Measurements from ENCODE around the gene ANKRD27.
"Not testable (repeated sequence)": the region's sequence is repeated elsewhere in the genome, so short reads cannot be mapped to it uniquely, and the experiment has no call there.

The ANKRD27 gene

DNA sequence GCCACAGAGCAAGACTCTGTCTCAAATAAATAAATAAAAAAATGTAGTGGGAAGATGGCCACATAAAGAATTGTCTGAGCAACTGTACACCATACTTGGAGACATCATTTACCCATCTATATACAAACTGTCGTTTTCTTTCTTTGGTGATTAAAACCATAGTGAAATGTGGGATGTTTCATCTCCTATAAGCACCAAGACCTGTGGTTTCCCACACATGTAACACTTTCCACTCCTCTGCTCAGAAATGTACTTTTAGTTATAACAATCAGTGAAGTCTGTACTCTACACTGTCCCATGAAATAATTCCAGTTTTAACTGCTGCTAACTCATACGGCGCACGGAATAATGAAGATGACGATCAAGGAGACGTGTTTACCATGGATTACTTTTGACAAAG is 75.7 kb downstream of the ANKRD27 start:
- DNase-seq: no peak

DNA sequence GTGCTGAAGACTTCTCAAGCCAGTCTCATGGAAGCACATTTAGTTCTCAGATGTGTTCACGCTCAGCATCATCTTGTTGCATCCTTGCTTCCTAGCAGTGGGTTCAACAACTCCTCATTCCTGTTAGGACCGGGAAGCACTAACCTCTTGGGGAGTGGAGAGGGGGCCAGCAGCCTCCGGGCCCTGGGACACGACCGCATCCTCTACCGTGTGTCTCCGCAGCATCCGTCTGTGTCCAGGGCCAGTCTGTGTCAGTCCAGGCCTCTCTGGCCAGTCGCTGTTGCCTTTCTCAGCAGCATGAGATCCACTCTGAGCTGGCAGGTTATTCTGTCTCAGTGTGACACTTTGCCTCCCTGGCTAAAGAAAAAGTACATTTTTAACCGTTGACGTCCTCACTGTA is 77.0 kb downstream of the ANKRD27 start:
- no peak for DNase-seq

DNA sequence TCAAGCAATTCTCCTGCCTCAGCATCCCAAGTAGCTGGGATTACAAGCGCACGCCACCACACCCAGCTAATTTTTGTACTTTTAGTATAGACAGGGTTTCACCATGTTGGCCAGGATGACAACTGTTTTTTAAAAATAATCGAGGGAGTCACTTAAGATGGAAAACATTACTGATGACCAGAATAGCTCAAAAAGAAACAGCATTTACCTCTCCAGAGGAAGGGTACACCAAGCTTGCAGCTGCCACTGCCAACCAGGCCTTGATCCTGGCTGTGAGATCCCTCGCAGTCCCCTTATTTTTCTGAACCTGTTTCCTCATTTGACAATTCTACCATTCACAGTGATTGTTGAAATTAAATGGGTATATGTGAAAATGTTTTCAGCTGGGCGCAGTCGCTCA is 79.5 kb downstream of the ANKRD27 start:
- no peak for DNase-seq

DNA sequence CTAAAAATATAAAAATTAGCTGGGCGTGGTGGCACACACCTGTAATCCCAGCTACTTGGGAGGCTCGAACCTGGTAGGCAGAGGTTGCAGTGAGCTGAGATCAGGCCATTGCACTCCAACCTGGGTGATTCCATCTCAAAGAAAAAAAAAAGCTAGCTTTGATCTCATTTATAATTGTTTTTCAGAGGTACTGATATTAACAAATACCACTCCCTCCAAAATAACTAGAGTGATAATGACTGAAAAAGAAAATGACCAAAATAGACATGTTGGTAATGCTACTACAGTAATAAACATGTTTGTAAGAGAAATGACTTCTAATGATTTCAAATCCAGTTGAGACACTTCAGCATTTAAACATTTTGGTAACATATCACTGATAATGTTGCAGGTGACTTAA is 81.0 kb downstream of the ANKRD27 start:
- no peak for DNase-seq

DNA sequence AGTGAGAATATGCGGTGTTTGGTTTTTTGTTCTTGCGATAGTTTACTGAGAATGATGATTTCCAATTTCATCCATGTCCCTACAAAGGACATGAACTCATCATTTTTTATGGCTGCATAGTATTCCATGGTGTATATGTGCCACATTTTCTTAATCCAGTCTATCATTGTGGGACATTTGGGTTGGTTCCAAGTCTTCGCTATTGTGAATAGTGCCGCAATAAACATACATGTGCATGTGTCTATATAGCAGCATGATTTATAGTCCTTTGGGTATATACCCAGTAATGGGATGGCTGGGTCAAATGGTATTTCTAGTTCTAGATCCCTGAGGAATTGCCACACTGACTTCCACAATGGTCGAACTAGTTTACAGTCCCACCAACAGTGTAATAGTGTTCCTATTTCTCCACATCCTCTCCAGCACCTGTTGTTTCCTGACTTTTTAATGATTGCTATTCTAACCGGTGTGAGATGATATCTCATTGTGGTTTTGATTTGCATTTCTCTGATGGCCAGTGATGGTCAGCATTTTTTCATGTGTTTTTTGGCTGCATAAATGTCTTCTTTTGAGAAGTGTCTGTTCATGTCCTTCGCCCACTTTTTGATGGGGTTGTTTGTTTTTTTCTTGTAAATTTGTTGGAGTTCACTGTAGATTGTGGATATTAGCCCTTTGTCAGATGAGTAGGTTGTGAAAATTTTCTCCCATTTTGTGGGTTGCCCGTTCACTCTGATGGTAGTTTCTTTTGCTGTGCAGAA is 87.1 kb downstream of the ANKRD27 start:
- not testable (repeated sequence) for DNase-seq

DNA sequence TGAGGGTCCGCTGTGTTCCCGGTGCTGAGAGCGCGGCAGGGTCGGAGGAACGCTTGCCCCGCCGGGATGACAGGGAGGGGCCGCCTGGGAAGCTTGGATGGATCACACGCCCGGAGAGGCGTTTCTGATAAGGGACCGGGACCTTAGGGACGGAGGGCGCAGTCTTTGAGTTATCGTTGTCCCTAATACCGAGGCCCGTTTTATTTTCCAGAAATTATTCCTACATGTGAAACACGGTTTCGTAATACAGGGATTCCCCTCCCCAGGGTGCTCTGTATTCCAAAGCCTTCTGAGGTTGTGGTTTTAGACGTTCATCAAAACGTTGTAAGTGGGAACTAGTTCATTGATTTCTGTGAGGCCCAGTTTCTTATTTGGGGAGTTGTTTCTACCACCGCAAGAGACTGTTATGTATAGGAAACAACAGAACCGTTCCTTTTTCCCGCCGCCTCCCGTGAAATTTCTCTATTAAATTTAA is 93.2 kb downstream of the ANKRD27 start:
- peak; percentile 17 to 46 (median 37) for DNase-seq

DNA sequence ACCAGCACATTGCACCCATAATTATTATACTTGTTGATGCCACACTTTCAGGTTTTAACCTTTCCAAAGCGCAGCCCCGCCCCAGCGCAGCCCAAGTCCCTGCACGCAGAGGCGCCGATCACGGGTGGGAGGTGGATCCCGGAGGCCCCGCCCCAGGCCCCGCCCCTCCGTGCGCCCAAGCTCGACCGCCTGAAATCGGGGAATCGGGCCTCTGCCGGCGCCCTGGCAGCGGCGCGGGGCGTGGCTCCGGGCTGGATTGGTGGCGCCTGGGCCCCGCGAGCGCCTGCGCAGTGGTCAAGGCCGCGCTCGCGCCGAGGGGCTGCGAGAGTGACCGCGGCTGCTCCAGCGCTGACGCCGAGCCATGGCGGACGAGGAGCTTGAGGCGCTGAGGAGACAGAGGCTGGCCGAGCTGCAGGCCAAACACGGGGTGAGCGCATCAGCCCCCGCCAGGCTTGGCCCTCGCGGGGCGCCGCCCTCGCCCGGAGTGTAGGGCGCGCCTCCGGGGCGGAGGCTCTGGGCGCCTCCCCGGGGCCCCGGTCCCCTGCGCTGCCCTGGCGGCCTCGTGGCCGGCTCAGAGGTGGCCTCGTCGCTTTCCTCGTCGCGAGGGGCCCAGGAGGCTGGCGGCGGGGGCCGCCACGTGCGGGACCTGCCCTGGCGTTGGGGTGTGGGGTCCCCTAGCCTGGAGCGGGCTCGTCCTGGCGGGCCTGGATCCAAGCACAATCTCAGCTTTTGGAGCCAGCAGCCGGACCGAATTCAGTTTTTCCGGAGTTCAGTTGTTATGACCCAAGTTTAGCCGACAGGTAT is 93.9 kb downstream of the ANKRD27 start, which contains the start of gene PDCD5:
Gene PDCD5 (plus strand): TSS at position 290 of the 804 bp plus-strand sequence. CDS start 72 bp downstream, at position 362.
- peak; percentile 96 to 99 (median 98) for DNase-seq

DNA sequence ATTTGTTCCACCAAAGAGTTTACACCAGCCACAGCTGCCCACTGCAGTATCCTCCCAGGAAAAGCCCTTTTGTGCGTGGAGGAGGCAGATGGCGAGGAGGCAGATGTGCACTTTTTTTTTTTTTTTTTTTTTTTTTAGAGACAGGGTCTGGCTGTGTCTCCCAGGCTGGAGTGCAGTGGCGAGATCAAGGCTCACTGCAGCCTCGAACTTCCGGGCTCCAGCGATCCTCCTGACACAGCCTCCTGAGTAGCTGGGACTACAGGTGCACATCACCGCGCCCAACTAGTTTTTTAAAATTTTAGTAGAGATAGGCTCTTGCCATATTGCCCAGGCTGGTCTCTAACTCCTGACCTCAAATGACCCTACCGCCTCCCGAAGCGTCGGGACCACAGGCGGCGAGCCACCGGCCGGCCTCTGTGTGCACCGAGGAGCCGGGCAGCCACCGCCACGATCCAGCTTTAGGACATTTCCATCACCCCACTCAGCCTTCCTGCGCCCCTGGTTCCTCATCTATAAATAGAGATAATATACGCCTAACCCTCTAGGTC is 94.6 kb downstream of the ANKRD27 start:
- DNase-seq: no peak

DNA sequence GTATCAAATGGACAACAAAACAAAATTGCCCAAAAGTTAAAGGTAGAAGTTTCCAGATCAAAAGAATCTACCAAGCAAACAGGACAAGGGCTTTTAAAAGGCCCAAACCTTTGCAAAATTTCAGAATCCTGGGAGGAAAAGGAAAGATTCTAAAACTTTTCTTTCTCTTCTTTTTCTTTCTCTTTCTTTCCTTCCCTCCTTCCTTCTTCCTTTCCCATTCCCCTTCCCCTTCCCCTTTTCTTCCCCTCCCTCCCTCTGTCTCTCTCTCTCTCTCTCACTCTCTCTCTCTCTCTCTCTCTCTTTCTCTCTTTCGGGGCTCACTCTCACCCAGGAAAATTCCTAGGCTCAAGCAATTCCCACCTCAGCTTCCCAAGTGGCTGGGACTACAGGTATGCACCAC is 98.2 kb downstream of the ANKRD27 start:
- no peak for DNase-seq

DNA sequence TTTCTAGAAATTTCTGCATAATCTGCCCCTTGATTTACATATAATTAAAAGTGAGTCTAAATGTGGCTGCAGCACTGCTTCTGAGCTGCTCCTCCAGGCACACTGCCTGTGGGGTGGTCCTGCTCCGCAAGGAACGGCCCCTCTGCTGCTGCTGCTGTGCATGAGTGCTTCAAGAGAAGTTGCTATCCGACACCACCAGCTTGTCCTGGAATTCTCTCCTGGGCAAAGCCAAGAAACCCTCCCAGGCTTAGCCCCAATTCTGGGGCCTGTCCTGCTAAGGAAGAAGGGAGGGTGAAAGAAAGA is 101.5 kb downstream of the ANKRD27 start:
- no peak for DNase-seq

DNA sequence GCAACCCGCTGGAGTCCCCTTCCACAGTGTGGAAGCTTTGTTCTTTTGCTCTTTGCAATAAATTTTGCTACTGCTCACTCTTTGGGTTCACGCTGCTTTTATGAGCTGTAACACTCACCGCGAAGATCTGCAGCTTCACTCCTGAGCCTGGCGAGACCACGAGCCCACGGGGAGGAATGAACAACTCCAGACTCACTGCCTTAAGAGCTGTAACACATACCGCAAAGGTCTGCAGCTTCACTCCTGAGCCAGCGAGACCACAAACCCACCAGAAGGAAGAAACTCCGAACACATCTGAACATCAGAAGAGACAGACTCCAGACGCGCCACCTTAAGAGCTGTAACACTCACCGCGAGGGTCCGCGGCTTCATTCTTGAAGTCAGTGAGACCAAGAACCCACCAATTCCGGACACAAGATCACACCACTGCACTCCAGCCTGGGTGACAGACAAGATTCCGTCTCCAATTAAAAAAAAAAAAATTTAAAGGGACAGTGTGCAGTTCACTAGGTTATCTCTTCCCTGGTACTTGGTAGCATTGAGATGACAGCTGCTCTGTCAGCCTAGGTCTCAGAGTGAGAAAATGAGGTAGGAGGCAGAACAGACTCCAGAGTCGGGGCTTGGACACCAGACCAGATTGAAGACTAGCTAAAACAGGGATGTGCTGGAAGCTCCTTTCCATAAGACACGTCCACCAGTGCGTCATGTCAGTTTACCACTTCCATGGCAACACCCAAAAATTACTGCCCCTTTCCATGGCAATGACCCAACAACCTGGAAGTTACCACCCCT is 102.1 kb downstream of the ANKRD27 start:
- DNase-seq: not testable (repeated sequence)

DNA sequence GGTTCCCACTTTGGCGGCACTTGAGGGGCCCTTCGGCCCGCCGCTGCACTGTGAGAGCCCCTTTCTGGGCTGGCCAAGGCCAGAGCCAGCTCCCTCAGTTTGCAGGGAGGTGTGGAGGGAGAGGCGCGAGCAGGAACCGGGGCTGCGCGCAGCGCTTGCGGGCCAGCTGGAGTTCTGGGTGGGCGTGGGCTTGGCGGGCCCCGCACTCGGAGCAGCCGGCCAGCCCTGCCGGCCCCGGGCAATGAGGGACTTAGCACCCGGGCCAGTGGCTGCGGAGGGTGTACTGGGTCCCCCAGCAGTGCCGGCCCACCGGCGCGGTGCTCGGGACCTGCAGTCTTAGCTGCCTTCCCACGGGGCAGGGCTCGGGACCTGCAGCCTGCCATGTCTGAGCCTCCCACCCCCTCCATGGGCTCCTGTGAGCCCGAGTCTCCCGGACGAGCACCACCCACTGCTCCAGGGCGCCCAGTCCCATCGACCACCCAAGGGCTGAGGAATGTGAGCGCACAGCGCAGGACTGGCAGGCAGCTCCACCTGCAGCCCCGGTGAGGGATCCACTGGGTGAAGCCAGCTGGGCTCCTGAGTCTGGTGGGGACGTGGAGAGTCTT is 103.4 kb downstream of the ANKRD27 start:
- not testable (repeated sequence) for DNase-seq

DNA sequence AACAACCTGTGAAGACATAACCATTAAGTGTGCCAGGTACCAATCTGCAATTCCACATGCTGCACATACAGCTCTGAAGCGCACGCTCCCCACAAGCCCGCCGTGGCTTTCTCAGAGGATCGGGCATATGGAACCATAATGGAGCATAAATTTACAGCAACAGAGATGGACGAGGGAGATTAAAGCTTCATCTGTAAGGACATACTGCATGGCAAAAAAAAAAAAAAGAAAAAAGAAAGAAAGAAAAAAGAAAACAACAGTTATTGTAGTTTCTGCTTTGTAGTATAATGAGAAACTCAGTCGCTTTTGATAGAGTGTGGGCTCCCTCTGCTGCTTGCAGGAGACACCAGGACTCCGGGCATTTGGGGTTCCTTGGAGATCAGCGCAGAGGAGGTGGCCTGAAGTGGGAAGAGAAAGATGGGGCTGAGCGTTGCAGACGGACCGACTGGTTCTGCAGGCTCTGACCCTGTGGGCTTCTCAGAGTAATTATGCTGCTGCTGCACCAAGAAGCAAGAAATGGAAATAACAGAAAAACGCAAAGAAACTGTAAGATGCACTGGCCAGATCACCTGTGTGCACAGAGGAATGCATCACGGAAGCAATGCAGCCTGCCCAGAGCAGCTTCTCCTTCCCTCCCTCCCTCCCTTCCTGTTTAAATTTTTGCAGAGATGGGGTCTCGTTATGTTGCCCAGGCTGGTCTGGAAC is 104.7 kb downstream of the ANKRD27 start:
- DNase-seq: peak; percentile 48 to 73 (median 60)

DNA sequence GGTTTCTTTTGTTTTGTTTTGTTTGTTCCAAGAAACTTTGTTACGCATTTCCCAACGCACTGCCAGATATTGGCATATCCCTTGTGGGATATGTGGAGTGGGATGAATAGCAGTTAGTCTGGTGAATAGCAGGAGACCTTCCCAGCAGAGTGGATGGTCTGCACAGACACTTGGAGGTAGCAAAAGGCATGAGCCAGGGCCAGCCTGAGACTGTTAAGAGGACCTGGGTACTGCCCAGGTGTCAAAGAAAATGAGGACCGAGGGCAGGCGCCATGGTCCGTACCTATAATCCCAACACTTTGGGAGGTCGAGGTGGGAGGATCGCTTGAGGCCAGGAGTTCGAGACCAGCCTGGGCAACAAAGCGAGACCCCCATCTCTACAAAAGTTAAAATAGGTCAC is 107.5 kb downstream of the ANKRD27 start:
- no peak for DNase-seq

DNA sequence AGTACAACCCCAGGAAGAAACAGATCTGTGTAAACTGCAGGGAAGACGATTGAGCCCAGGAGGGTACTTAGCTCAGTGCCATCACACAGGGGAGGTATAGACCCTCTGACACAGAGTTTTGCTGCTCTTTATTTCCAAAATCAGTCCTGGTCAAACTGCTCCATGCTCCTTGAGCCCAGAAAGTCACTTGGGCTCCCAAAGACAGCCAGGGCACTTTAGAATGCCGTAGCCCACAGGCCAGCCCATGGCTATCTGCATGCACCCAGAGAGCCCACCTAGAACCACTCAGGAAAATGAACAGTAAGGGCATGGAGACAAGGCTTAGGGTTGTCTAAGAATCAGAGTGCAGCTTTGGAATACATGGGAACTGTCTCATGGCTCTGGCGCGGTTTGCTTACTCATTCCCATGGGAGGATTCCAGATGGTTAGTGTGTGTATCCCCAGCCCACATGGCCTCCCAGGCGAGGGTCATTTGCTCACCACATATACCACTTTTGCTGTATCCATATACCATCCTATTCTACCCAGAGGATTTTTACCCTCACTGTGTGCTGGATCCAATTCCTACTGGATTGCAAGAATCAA is 108.6 kb downstream of the ANKRD27 start:
- no peak for DNase-seq

DNA sequence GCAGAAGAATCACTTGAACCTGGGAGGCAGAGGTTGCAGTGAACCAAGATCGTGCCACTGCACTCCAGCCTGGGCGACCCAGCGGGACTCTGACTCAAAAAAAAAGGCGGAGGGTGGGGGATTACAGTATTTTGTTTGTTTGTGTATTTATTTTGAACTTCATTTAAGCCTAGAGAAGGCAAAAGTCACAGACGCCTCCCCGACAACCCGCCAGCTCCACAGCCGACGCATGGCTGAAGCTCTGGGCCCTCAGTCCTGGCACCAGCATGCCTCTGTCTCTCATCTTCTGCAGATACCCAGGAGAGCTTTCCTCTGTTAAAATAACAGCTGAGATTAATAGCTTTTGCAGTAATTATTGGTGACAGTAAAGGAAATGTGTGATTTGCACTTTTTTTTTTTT is 111.2 kb downstream of the ANKRD27 start:
- no peak for DNase-seq

DNA sequence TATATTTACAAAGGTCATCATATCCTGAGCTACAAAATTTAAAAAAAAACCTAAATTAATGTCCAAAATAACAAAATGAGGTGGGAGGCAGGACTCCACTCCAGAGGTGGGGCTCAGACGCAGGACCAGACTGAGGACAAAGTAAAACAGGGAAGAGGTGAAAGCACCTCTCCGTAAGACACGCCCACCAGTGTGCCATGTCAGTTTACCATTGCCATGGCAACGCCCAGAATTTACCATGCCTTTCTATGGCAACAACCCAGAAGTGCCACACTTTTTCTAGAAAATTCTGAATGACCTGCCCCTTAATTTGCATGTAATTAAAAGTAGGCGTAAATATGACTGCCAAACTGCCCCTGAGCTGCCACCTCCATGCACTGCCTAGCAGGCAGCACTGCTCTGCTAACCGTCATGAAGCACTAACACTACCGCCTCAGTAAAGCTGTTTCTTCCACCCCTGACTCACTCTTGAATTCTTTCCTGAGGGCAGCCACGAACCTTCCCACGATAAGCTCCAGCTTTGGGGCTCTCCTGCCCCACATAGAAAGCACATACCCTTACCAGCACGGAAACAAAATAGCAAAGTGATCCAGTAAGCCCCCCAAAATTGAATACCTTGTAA is 116.3 kb downstream of the ANKRD27 start:
- no peak for DNase-seq

DNA sequence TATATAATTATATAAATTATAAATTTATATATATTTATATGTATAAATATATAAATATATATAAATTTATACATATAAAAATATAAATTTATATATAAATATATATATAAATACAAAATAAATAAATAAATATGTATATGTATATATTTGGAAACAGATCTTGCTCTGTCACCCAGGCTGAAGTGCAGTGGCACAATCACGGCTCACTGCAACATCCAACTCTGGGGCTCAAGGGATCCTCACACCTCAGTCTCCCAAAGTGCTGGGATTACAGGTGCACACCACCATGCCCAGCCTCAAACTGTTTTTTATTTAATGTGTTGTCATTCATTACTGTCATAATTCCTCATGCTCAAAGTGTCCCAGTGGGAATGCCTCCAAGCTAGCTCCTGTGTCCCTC is 119.2 kb downstream of the ANKRD27 start:
- DNase-seq: no peak

DNA sequence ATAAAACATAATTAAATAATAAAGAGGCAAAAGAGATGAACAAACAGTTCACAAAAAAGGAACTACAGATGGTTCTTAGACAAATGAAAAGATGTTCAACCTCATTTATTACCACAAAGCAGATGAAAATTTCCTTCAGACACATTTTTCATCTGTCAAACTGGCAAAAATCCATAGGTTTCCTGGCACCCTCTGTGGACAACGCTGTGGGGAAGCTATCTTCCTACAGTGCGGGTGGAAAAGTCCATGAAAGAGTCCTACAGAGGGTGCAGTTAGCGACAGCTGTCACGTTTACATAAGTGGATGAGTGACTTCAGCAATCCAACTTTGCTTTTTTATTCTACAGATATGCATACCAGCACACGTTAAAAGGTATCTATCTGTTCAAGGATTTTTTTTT is 124.3 kb downstream of the ANKRD27 start:
- DNase-seq: no peak
